CD14-positive monocyte (primary cell): ENCODE results near the gene TYROBP. TPM values are rescaled to one million over a fixed set of nuclear protein-coding genes. Genes with fewer than 3 reads are reported as not detected.

Source experiments
- DNase-seq, 3 donors: peaks; one replicate each; pipeline ENCODE4 v3.0.0-alpha.2; 2011 to 2022
- H2AFZ ChIP-seq: 2 replicates; pipeline ENCODE4 v1.6.0; 2012; ENCODE audit warnings: mild to moderate bottlenecking, low read depth, low read length, inconsistent platforms; ENCODE audit not compliant: insufficient read depth, poor library complexity, severe bottlenecking
- H3K27ac ChIP-seq, 2 donors: 1 replicate in 1 of 2; 2 replicates in 1 of 2; pipeline ENCODE4 v1.5.1; 2012 to 2013; ENCODE audit warnings: low read length in 2 of 2, control low read depth in 1 of 2, inconsistent platforms in 1 of 2, low read depth in 1 of 2, mild to moderate bottlenecking in 1 of 2
- H3K27me3 ChIP-seq, 2 donors: one replicate each; pipeline versions ENCODE4 v1.6.0 to v1.6.1; 2011 to 2013; ENCODE audit warnings: low read length in 2 of 2; ENCODE audit not compliant: control insufficient read depth in 2 of 2, insufficient read depth in 2 of 2
- H3K36me3 ChIP-seq, 2 donors: replicated peaks in 1 of 2; 1 replicate in 1 of 2; 2 replicates in 1 of 2; pipeline versions ENCODE4 v1.5.1 to v1.6.1; 2012 to 2013; ENCODE audit warnings: low read length in 2 of 2, control low read depth in 1 of 2, inconsistent platforms in 1 of 2, mild to moderate bottlenecking in 1 of 2; ENCODE audit not compliant: insufficient read depth in 2 of 2, control insufficient read depth in 1 of 2
- H3K4me1 ChIP-seq, 2 donors: 1 replicate in 1 of 2; 2 replicates in 1 of 2; pipeline versions ENCODE4 v1.5.1 to v1.6.1; 2012 to 2013; ENCODE audit warnings: low read length in 2 of 2, control low read depth in 1 of 2, inconsistent platforms in 1 of 2, mild to moderate bottlenecking in 1 of 2, moderate library complexity in 1 of 2; ENCODE audit not compliant: insufficient read depth in 2 of 2, control insufficient read depth in 1 of 2
- H3K4me2 ChIP-seq: replicated peaks from 2 replicates; pipeline ENCODE3; 2012; ENCODE audit warnings: low read length, moderate library complexity, mild to moderate bottlenecking; ENCODE audit not compliant: poor library complexity, severe bottlenecking; ENCODE audit errors: extremely low read depth
- H3K4me3 ChIP-seq, 3 experiments: fragments of 200-600 bp in 1 of 3; sonication (generic) in 1 of 3; replicated peaks in 1 of 3; 1 replicate in 2 of 3; 2 replicates in 1 of 3; pipeline ENCODE4 v1.5.1; 2011 to 2013; ENCODE audit warnings: low read length in 3 of 3, mild to moderate bottlenecking in 3 of 3, control low read depth in 2 of 3, low read depth in 2 of 3, inconsistent platforms in 1 of 3, moderate library complexity in 1 of 3
- H3K79me2 ChIP-seq: 2 replicates; pipeline ENCODE4 v1.6.0; 2012; ENCODE audit warnings: mild to moderate bottlenecking, control low read depth, inconsistent platforms, low read length, moderate library complexity; ENCODE audit not compliant: insufficient read depth
- H3K9ac ChIP-seq: 2 replicates; pipeline ENCODE4 v1.6.0; 2017; ENCODE audit warnings: low read length, mild to moderate bottlenecking; ENCODE audit not compliant: insufficient read depth, poor library complexity, severe bottlenecking
- H3K9me3 ChIP-seq, 2 donors: replicated peaks in 1 of 2; 1 replicate in 1 of 2; 2 replicates in 1 of 2; pipeline versions ENCODE4 v1.5.1 to v1.6.1; 2012 to 2013; ENCODE audit warnings: low read length in 2 of 2, control low read depth in 1 of 2; ENCODE audit not compliant: control insufficient read depth in 1 of 2, insufficient read depth in 1 of 2
- H4K20me1 ChIP-seq: 2 replicates; pipeline ENCODE4 v1.6.0; 2012; ENCODE audit warnings: mild to moderate bottlenecking, low read length, control low read depth, moderate library complexity; ENCODE audit not compliant: insufficient read depth
- H3K27ac Mint-ChIP-seq, 7 donors: one replicate each; pipeline ENCODE4 v1.8.0; 2020; ENCODE audit warnings: mild to moderate bottlenecking in 7 of 7, mixed read lengths in 7 of 7, moderate library complexity in 6 of 7, inconsistent platforms in 2 of 7
- H3K27me3 Mint-ChIP-seq, 3 donors: one replicate each; pipeline ENCODE4 v1.8.0; 2021 to 2022; ENCODE audit warnings: low read depth in 3 of 3, mild to moderate bottlenecking in 3 of 3, mixed read lengths in 3 of 3, moderate library complexity in 3 of 3, inconsistent platforms in 1 of 3
- H3K36me3 Mint-ChIP-seq, 2 donors: one replicate each; pipeline ENCODE4 v1.8.0; 2020; ENCODE audit warnings: mixed read lengths in 2 of 2, inconsistent platforms in 1 of 2, mild to moderate bottlenecking in 1 of 2
- H3K4me1 Mint-ChIP-seq: one replicate; pipeline ENCODE4 v1.8.0; 2020; ENCODE audit warnings: mild to moderate bottlenecking, mixed read lengths
- H3K4me3 Mint-ChIP-seq, 2 donors: one replicate each; pipeline ENCODE4 v1.8.0; 2020; ENCODE audit warnings: mild to moderate bottlenecking in 2 of 2, mixed read lengths in 2 of 2, moderate library complexity in 1 of 2
- H3K9me3 Mint-ChIP-seq, 7 donors: one replicate each; pipeline ENCODE4 v1.8.0; 2020 to 2022; ENCODE audit warnings: mixed read lengths in 7 of 7, mild to moderate bottlenecking in 6 of 7, moderate library complexity in 6 of 7, inconsistent platforms in 2 of 7
- CTCF ChIP-seq: fragments of 200-600 bp; IDR thresholded peaks from one replicate; pipeline ENCODE4 v1.8.0; 2022; ENCODE audit warnings: antibody characterized with exemption, mild to moderate bottlenecking
- WGBS: methylation state at CpG from one replicate; pipeline ENCODE4 v1.1.5; 2013; ENCODE audit warnings: missing lambda C conversion rate; ENCODE audit not compliant: insufficient coverage; 5-methylcytosine and 5-hydroxymethylcytosine counted together
- intact Hi-C, 2 donors: fragments of 100-400 bp; cut with micrococcal nuclease; formaldehyde crosslinking; loops; one replicate each; pipeline versions ENCODE4 v1.15.0 to v1.15.1; 2023
- polyA plus RNA-seq, 3 donors: library from polyadenylated mRNA; depleted of rRNA in 1 of 3; unstranded in 2 of 3; stranded (reverse) in 1 of 3; fragments of 300-500 nt in 2 of 3; fragments of >200 nt in 1 of 3; fragmentation: Illumina TruSeq in 2 of 3; gene quantifications; 1 replicate in 2 of 3; 2 replicates in 1 of 3; pipeline ENCODE4 v1.2.3, GENCODE V29; 2012 to 2021
- small RNA-seq: library from RNA; depleted of rRNA; stranded (forward); fragments of <200 nt; gene quantifications from one replicate; pipeline ENCODE3, GENCODE V24; 2012; ENCODE audit warnings: low read depth; ENCODE audit not compliant: insufficient read length

TYROBP gene
- polyA plus RNA-seq, 3 donors: 3,224 to 6,141 (median 5,182) TPM

GRCh38 chr19:35856546-35857149, 51.4 kb downstream of the TYROBP start, which contains the start of gene KIRREL2:
TSS of gene KIRREL2 (plus strand) at chr19:35856911. CDS start at chr19:35857120, 209 bp downstream.
- peaks cover 32 to 77% of the 10 kb centered on the region in 2 donors for H3K27me3 ChIP-seq
- H3K4me3 ChIP-seq: peak within 1 kb of the TSS; percentile 36 to 74 (median 37)
- H4K20me1 ChIP-seq: no peaks in the 10 kb centered on the region
- no peaks in the 10 kb centered on the region for H3K36me3 ChIP-seq
- peaks cover 0 to 13% of the 10 kb centered on the region in 2 donors for H3K9me3 ChIP-seq
- peak within 1 kb of the TSS; percentile 82 for H3K4me2 ChIP-seq
- Mint-ChIP-seq H3K4me3 (peak within 1 kb of the TSS; percentile 74 to 88), H3K27ac (no peak within 1 kb of the TSS), H3K27me3 (peaks cover 73 to 100% (median 83%) of the 10 kb centered on the region in 3 donors), H3K9me3 (peaks cover 0 to 24% (median 6%) of the 10 kb centered on the region in 7 donors), H3K36me3 (no peaks in the 10 kb centered on the region), H3K4me1 (peaks cover 6% of the 10 kb centered on the region)
- peak within 1 kb of the TSS; percentile 76 for H2AFZ ChIP-seq
- TF ChIP-seq CTCF: no peak
- no peak within 1 kb of the TSS for H3K27ac ChIP-seq
- H3K9ac ChIP-seq: peak within 1 kb of the TSS; percentile 57
- H3K4me1 ChIP-seq: peaks cover 5 to 14% of the 10 kb centered on the region in 2 donors
- no peak for DNase-seq
- no peaks in the 10 kb centered on the region for H3K79me2 ChIP-seq
- WGBS: under 1% methylated on average over 42 of the region's 42 CpGs
- intact Hi-C loops: no loop called here

Small RNA genes lying within 50 kb of the gene (small RNA-seq; reads per million reads assigned to genes)
- gene AF038458.1 (not detected), gene RN7SL402P (not detected)

Other genes with a start within 250 kb of the TYROBP start
- gene UPK1A, start 241.8 kb downstream of the TYROBP start, polyA plus RNA-seq: not detected
- under 1 TPM in 1 of 3 donors, not detected in 2; 0.05 TPM for gene ZBTB32, start 203.7 kb downstream of the TYROBP start, polyA plus RNA-seq
- 10 to 100 TPM in 1 of 3 donors, under 1 TPM in 2; 0.32 to 63.6 (median 0.65) TPM for gene KMT2B, start 190.3 kb downstream of the TYROBP start, polyA plus RNA-seq
- gene IGFLR1, start 165.8 kb downstream of the TYROBP start, polyA plus RNA-seq: 100 to 1,000 TPM in 2 of 3 donors, 10 to 100 TPM in 1; 80.5 to 144 (median 119) TPM
- gene U2AF1L4, start 162.9 kb downstream of the TYROBP start, polyA plus RNA-seq: 100 to 1,000 TPM in 1 of 3 donors, 1 to 10 TPM in 2; 6.2 to 140 (median 8.7) TPM
- 100 to 1,000 TPM in 2 of 3 donors, 10 to 100 TPM in 1; 29.7 to 149 (median 129) TPM for gene PSENEN, start 162.6 kb downstream of the TYROBP start, polyA plus RNA-seq
- 10 to 100 TPM in 1 of 3 donors, 1 to 10 TPM in 2; 5.6 to 28.6 (median 7.2) TPM for gene LIN37, start 159.7 kb downstream of the TYROBP start, polyA plus RNA-seq
- not detected for gene HSPB6, start 151.3 kb downstream of the TYROBP start, polyA plus RNA-seq
- gene PROSER3, start 150.1 kb downstream of the TYROBP start, polyA plus RNA-seq: 10 to 100 TPM in 1 of 3 donors, 1 to 10 TPM in 2; 1.8 to 14.7 (median 2.9) TPM
- gene ARHGAP33, start 132.7 kb downstream of the TYROBP start, polyA plus RNA-seq: 1 to 10 TPM in 1 of 3 donors, not detected in 2; 8.6 TPM
- gene PRODH2, start 95.5 kb downstream of the TYROBP start, polyA plus RNA-seq: not detected
- not detected for gene NPHS1, start 55.8 kb downstream of the TYROBP start, polyA plus RNA-seq
- gene KIRREL2, start 51.4 kb downstream of the TYROBP start, polyA plus RNA-seq: not detected
- gene APLP1, start 39.7 kb downstream of the TYROBP start, polyA plus RNA-seq: not detected
- 100 to 1,000 TPM in 1 of 3 donors, 1 to 10 TPM in 2; 6.4 to 198 (median 9.3) TPM for gene NFKBID, start 7.8 kb downstream of the TYROBP start, polyA plus RNA-seq
- gene HCST, start 5.8 kb downstream of the TYROBP start, polyA plus RNA-seq: 100 to 1,000 TPM; 264 to 829 (median 594) TPM
- gene LRFN3, start 28.1 kb upstream of the TYROBP start, polyA plus RNA-seq: under 1 TPM in 1 of 3 donors, not detected in 2; 0.04 TPM
- 10 to 100 TPM; 10.4 to 26.9 (median 19.0) TPM for gene SDHAF1, start 86.9 kb upstream of the TYROBP start, polyA plus RNA-seq
- under 1 TPM in 1 of 3 donors, not detected in 2; 0.76 TPM for gene SYNE4, start 100.5 kb upstream of the TYROBP start, polyA plus RNA-seq
- 10 to 100 TPM; 13.1 to 29.3 (median 16.1) TPM for gene ALKBH6, start 105.9 kb upstream of the TYROBP start, polyA plus RNA-seq
- under 1 TPM in 1 of 3 donors, not detected in 2; 0.24 TPM for gene CLIP3, start 124.6 kb upstream of the TYROBP start, polyA plus RNA-seq
- 1 to 10 TPM; 2.4 to 6.0 (median 3.1) TPM for gene THAP8, start 146.0 kb upstream of the TYROBP start, polyA plus RNA-seq
- under 1 TPM in 2 of 3 donors, not detected in 1; 0.05 to 0.88 TPM for gene WDR62, start 146.6 kb upstream of the TYROBP start, polyA plus RNA-seq
- not detected for gene OVOL3, start 202.8 kb upstream of the TYROBP start, polyA plus RNA-seq
- gene POLR2I, start 206.6 kb upstream of the TYROBP start, polyA plus RNA-seq: 10 to 100 TPM; 21.2 to 73.9 (median 57.9) TPM
- 100 to 1,000 TPM; 167 to 233 (median 178) TPM for gene TBCB, start 207.2 kb upstream of the TYROBP start, polyA plus RNA-seq
- gene CAPNS1, start 231.8 kb upstream of the TYROBP start, polyA plus RNA-seq: 100 to 1,000 TPM; 239 to 740 (median 282) TPM
- gene COX7A1, start 244.2 kb upstream of the TYROBP start, polyA plus RNA-seq: not detected